Measurements from ENCODE around the gene ATP2B2. TPM values are rescaled to one million over a fixed set of nuclear protein-coding genes. Genes with fewer than 3 reads are reported as not detected.
A peak's percentile ranks its signal among the peaks of the same experiment; 100 is the strongest.

Gene ATP2B2
- total and polyA plus RNA-seq, 2 of the 8 experiments (the other 6 are each of a cell fraction or from before 2014, with no cell fraction given), result 0.14 to 1.2 TPM

- H2AK5ac ChIP-seq (ENCODE audit: low read depth, low read length), result no peak overlapping the region
- H3K36me3 ChIP-seq (ENCODE audit: control insufficient read depth in 2 of 4, insufficient read depth in 4 of 4, low read length in 3 of 4), result peaks cover 0 to 32% (median 21%) of the 10 kb centered on the region in 4 experiments
- DNase-seq (ENCODE audit: low read depth in 1 of 2, low spot score in 2 of 2), result no peak
- H4K8ac ChIP-seq (ENCODE audit: extremely low read depth, insufficient read depth, low read length), result peak overlapping the region; percentile 31; the same call in 1 of the 2 replicates
- H3K23me2 ChIP-seq (ENCODE audit: low read depth, low read length), result no peaks in the 10 kb centered on the region
- no peak overlapping the region for H2BK15ac ChIP-seq (ENCODE audit: low read length)
- H4K5ac ChIP-seq (ENCODE audit: insufficient read length, low read depth, low read length), result no peak overlapping the region
- H3K14ac ChIP-seq (ENCODE audit: insufficient read length), result no peak overlapping the region
- no peak overlapping the region for H4K91ac ChIP-seq (replicated peaks; ENCODE audit: insufficient read length, low read length)
- no peak overlapping the region for H2BK5ac ChIP-seq (ENCODE audit: low read depth, low read length)
- H2AFZ ChIP-seq (ENCODE audit: low read length), result no peak overlapping the region
- H3K4me1 ChIP-seq (replicated peaks in 1 of 4; ENCODE audit: control insufficient read depth in 3 of 4, insufficient read depth in 4 of 4, low read length in 3 of 4), result no peaks in the 10 kb centered on the region
- no peak overlapping the region for H2BK12ac ChIP-seq (ENCODE audit: low read depth, low read length)
- H3K27ac ChIP-seq (ENCODE audit: low read depth, low read length), result no peak overlapping the region
- no peak overlapping the region for H2BK120ac ChIP-seq (replicated peaks; ENCODE audit: low read depth, low read length)
- H3K79me1 ChIP-seq (ENCODE audit: low read depth, low read length), result peaks cover 3% of the 10 kb centered on the region; the same call in 1 of the 2 replicates
- no peaks in the 10 kb centered on the region for H3K27me3 ChIP-seq (replicated peaks in 1 of 4; ENCODE audit: control insufficient read depth in 3 of 4, extremely low read depth in 1 of 4, insufficient read depth in 3 of 4, low read length in 3 of 4)
- peaks cover 0 to 4% of the 10 kb centered on the region in 2 experiments; a peak in 2 of 4 replicates for H3K79me2 ChIP-seq (ENCODE audit: control insufficient read depth in 1 of 2, insufficient read depth in 2 of 2, low read length in 2 of 2)
- no peak overlapping the region for H3K4me3 ChIP-seq (ENCODE audit: extremely low read depth in 1 of 4, insufficient read depth in 2 of 4, low read depth in 3 of 4, low read length in 4 of 4)
- no peak overlapping the region for H2BK20ac ChIP-seq (ENCODE audit: low read length)
- H3K9ac ChIP-seq (replicated peaks in 1 of 4; ENCODE audit: extremely low read depth in 1 of 4, low read depth in 3 of 4, low read length in 3 of 4), result no peak overlapping the region
- no peak overlapping the region for H3K4me2 ChIP-seq (ENCODE audit: insufficient read depth in 1 of 2, low read depth in 2 of 2, low read length in 2 of 2)
- ChIA-PET CTCF (ENCODE audit: partially characterized antibody) (interaction anchor here (0.7 to 1.9 kb wide), 9 partner anchors 9 to 581 kb away, joined by 3 to 7 read pairs (median 4); no protein-coding TSS in a partner anchor), POLR2A (ENCODE audit: partially characterized antibody) (interaction anchor here (0.5 to 1.4 kb wide), 2 partner anchors 31 to 226 kb away, joined by 3 read pairs; partner anchors contain the start of gene TATDN2)
- no peaks in the 10 kb centered on the region for H3K9me3 ChIP-seq (ENCODE audit: insufficient read depth in 2 of 2, low read depth in 1 of 2, low read length in 1 of 2)
- no peak overlapping the region for H3K18ac ChIP-seq (ENCODE audit: extremely low read depth, low read length)
- WGBS, 2 experiments (ENCODE audit: extremely low coverage in 1 of 2, insufficient coverage in 1 of 2, insufficient read length in 1 of 2, insufficient replicate concordance in 2 of 2, low coverage in 1 of 2, low lambda C conversion rate in 2 of 2, missing lambda C conversion rate in 1 of 2), result 91% methylated on average over 12 of the region's 13 CpGs; no CpG with 5 or more reads in 1 of the 2 experiments
- no peak overlapping the region for H3K4ac ChIP-seq (replicated peaks; ENCODE audit: insufficient read length, low read depth, low read length)
- no peak overlapping the region for H3K56ac ChIP-seq (replicated peaks; ENCODE audit: insufficient read length, low read depth, low read length)
- H3K23ac ChIP-seq (ENCODE audit: insufficient read length), result no peak overlapping the region
- no peak for FAIRE-seq
- peaks cover 0 to 10% of the 10 kb centered on the region in 2 experiments for H4K20me1 ChIP-seq (replicated peaks in 1 of 2; ENCODE audit: control insufficient read depth in 1 of 2, insufficient read depth in 2 of 2, low read length in 2 of 2)
- TF ChIP-seq BRCA1 (IDR thresholded peaks at IDR 0.05; ENCODE audit: low read depth, low read length) (no peak), KDM1A (IDR thresholded peaks at IDR 0.05; ENCODE audit: borderline replicate concordance, low read length) (no peak), MAFK (IDR thresholded peaks at IDR 0.05; ENCODE audit: low read depth, low read length) (no peak), POU5F1 (IDR thresholded peaks at IDR 0.05; ENCODE audit: low read depth, low read length) (no peak), ATF2 (IDR thresholded peaks at IDR 0.05; ENCODE audit: low read length) (no peak), EP300 (IDR thresholded peaks at IDR 0.05; ENCODE audit: borderline replicate concordance in 1 of 2, low read depth in 2 of 2, low read length in 2 of 2) (no peak), RAD21 (IDR thresholded peaks at IDR 0.05 in 1 of 2, conservative IDR thresholded peaks at IDR 0.05 in 1 of 2; ENCODE audit: low read depth in 2 of 2, low read length in 2 of 2) (no peak), SP4 (IDR thresholded peaks at IDR 0.05; ENCODE audit: low read length) (no peak)
Measured at GRCh38 chr3:10279384-10280176, 225.8 kb downstream of the ATP2B2 start.

Data from H1 (cell line).